HG02852 (cell line): ENCODE results near the gene OGFOD3.

Experiments
- ATAC-seq: cut with Tn5 transposase; IDR thresholded peaks from one replicate; pipeline ENCODE4 v1.9.1; 2021; ENCODE audit warnings: mild to moderate bottlenecking, moderate library complexity; ENCODE audit not compliant: unreplicated experiment

The OGFOD3 gene

DNA sequence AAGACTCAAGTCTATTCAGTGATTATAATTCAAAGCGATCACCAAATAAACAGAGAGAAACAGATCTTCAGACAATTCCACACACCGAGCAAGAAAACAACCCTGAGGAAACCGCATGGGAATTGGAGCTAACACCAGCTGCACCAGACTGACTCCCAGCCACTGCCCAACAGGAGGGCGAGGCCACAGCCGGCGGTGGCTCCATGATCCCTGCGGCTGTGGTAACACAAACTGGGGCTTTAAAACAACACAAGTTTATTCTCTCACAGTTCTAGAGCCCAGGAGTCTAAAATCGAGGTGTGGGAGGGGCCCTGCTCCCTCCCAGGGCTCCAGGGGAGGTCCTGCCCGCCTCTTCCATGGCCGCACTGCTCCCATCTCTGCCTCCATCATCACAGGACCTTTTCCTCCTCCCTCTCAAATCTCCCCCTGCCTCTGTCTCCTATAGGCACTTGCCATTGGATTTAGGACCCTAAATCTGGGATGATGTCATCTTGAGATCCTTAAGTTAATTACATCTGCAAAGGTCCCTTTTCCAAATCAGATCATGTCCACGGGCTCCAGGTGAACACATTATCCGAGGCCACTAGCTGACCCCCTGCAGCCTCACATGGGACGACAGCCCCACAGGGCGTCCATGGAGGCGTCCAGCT lies 10.0 kb downstream of the OGFOD3 start:
- ATAC-seq: no peak

DNA sequence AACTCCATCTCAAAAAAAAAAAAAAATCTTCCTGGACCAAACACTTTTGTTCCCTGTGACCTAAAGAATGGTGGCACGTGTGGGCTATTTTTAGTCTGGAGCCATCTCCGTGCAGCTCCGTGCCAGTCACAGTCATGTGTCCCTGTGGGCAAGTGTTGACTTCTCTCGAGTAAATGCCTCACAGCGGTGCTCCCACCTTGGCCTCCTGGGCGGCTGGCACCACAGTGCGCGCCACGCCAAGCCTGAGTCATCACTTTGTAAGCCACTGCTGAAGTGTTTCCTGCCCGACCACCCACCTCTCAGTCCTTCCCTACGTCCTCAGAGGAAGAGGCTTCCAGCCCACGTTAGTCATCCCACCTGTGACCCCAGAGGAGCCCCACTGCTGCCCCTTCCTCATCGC lies 11.1 kb downstream of the OGFOD3 start:
- ATAC-seq: no peak

DNA sequence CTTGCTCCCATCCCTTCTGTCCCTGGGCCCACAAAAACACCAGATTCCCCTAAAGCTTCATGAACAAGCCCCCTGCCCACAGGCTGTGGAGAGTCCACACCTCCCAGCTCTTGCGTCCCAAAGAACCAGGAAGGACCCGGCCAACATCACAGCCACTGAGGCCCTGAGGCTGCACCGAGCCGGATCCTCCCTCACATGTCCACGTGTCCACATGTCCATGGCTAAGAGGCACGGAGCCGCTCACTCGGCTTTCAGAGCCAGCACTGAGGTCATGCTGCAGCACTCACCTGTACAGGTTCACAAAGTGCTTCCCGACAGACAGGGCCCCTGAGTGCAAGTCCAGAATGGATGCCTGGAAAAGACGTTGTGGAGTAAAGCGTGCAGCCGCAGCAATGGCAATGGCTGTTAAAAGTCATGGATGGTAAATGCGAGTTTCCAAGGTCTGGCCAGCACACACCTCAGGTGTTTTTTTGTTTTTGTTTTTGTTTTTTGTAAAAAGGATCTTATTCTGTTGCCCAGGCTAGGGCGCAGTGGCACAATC lies 12.2 kb downstream of the OGFOD3 start:
- ATAC-seq: no peak

DNA sequence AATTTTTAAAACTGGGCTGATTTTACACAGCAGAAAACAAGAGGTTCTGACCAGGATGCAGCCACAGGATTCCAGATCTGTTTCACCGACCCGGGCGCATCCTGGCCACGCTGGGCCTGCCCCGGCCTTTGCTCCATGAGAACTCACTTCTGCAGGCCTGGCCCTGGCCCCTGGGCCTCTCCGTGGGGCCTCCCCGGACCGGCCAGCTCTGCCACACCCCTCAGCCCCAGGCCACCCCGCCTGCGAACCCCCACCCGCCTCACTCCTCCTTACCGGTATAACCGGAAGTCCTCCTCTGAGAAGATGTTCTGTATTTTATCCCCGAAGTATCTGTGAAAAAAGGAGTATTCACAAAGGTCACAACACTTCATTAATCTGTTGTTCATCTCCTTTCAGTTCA lies 13.3 kb downstream of the OGFOD3 start:
- ATAC-seq: no peak

DNA sequence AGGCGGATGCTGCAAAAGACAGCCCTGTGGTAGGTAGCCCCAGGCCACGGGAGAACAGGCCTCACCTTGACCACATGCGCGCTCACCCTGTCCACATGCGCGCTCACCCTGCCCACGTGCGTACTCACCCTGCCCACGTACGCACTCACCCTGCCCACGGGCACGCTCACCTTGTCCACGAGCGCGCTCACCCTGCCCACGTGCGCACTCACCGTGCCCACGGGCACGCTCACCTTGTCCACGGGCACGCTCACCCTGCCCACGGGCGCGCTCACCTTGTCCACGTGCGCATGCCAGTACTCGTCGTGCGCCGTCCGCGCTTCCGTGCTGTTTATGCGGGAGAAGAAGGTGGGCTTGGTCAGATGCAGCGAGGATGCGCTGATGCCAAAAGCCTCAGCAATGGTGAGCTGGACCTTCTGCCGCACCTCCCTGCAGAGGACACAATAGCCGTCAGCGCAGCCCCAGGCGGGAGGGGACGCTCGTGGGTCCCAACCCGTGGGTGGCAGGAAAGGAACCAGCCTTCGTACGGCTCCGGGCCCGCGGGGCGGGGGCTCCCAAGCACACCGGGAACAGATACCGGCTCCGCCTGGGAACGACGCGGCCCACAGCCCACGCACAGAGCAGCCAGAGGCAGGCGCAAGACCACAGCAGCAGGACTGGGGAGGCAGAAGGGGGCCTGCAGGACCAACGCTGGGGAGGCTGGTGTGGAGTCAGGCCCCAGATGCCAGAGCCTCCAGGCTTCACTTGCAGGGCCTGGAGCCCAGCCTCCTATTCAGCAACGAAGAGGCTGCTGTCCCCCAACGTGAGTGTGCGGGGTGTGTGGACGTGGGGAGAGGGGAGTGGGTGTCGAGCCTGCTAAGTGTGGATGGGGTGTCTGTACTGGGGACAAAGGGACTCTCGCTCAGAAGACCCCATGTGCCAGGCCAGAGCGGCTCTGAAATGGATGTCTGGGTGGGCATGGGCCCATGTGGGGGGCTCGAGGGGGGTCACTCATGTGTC lies 14.4 kb downstream of the OGFOD3 start:
- ATAC-seq: no peak

DNA sequence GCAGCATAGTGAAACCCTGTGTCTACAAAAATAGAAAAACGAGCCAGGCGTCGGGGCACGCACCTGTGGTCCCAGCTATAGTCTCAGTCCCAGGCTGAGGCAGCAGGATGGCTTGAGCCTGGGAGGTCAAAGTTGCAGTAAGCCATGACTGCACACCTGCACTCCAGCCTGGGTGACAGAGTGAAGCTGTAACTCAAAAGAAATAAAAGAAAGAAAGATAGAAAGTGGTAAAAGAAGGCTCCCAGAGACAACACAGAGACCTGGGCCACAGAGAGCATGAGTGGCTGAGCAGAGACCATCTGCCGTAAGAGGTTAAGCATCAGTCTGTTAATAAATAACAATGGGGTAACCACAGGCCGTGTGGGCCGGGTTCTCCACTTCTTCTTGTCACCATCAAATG lies 15.5 kb downstream of the OGFOD3 start:
- no peak for ATAC-seq

DNA sequence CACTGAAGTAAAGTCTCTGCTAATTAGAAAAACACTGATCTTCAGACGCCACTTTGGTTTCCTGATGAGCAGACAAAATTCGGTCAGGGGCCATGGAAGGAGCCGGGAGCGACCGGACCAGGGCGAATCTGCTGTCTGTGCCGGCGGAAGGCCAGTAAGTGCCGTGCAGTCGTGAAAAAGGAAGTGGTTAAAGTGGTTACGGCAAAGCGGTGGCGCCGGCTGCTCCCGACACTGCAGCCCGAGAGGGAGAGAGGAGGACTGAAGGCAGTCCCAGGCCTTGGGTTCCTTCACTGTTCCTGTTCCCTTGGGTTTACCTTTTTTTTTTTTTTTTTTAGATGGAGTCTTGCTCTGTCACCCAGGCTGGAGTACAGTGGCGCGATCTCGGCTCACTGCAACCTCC lies 17.6 kb downstream of the OGFOD3 start:
- ATAC-seq: peak; percentile 55

DNA sequence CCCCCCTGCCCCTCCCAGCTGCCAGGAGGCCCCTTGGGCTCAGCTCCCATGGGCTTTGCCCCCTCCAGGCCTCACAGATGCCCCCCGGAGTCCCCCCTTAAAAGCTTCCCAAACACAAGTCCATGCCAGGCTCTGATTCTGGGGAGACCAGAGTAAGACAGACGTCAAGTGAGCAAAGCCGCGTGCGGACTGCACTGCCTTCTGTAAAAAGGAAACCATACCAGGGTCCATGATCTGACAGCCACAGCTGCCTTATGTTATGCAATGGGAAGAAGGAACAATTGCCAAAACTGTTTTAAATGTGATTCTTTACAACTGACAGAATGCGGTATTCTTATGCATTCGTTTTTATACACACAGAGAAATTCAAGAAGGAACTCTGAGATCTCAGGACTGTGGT lies 18.2 kb downstream of the OGFOD3 start:
- no peak for ATAC-seq

DNA sequence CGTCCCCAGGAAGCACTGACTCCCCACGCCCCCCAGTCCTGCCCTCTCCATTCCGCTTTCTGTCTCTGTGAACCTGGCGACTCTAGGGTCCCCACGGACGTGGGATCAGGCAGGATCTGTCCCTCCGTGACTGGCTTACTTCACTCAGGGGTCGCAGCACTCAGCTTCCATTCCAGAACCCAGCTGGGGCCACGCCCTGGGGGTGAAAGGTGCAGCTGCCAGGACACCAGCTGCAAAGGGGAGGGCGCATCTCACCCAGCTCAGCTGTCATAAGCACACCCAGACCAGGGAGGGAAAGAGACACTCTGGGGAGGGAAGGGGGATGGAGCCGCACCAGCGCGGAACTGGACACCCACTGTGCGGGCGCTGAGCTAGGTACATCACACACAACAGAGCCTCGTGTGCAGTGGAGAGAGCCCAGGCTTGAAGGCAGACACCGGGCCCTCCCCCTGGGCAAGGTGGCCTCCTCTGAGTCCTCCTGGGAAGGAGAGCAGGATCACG lies 18.7 kb downstream of the OGFOD3 start:
- ATAC-seq: no peak

DNA sequence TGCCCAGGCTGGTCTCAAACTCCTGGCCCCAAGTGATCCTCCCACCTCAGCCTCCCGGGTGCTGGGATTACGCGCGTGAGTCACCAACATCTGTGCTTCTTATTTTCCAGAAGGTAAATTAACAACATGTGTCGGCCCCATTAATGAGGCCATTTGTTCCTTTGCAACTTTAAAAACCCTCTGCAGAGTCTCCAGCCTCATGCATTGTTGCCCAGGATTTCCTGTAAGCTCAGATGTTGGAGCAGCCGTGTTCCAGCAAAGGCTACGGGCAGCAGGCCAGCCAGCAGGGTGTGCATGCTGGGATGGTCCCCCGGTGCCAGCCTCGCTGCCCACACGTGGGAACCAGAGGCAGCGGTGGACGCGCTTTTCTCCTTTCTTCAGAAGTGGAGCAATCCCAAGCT lies 19.3 kb downstream of the OGFOD3 start:
- no peak for ATAC-seq

DNA sequence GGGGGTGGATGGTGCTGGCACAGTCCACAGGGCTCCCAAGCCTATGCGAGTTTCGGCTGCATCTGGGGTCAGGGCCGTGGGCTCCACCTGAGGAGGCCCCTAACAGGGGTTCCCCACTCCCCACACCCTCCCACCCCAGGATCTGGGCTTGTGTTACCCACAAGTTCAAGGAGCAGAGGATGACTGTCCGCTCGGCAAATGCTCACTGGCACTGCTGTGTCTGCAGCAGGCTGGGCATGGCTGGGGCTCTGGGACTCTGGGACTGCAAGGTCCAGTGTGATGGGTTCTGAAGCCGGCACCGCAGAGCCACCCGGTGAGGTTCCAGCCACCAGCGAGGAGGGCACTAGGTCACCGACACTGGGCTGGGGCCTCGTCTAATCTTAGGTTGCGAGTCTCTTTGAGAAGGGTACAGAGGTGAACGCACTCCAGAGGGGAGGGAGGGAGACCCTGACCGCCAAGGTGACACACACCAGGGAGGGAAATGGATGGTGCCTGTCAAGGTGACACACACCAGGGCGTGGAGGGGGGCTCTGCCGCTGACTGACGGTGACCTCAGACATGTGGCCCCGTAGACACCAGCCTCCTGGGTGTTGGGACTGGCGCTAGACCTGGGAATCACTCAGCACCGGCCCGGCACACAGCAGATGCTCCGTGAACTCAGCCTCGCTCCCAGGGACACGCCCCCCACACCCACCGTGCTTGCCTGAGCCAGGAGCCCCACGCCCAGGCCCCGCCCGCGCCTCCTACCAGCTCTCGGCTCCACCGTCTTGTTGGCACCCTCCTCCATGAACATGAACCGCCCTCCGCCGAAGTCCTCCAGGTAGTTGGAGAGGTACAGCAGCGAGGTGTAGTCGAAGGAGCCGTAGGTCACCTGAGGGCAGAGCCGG lies 20.7 kb downstream of the OGFOD3 start:
- no peak for ATAC-seq

DNA sequence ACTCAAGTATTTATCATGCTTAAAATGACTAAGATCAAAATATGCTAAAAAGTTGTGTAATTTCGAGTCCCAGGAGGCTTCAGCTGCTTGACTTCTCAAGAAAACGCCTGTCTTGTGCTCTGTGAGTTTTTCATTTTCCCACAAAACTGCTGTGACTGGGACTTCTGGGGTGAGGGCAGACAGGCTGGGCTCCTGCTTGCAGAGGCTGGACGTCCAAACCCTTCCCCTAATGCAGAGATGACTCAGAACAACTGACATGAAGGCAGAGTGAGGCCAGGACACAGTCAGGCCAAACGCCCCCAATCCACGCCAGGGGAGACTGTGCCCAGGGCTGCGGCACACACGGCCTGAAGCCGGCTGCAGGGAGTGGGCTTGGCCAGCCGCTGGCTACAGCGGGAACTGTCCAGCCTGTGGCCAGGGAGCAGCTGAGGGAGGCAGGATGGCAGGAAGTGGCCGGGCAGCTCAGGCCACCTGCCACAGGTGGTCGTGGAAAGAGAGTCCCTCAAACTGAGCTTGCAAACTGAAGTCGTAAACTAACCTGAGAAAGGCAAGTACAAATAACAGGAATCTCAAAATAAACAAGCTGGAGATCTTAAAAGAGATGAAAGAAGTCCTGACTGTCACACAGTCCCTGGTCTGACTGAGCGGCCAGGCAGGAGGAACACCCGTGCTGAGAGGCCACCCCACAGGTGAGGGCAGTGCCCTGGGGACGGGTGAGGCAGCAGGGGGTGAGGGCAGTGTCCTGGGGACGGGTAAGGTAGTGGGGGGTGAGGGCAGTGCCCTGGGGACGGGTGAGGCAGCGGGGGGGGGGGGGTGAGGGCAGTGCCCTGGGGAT lies 21.6 kb downstream of the OGFOD3 start:
- no peak for ATAC-seq

DNA sequence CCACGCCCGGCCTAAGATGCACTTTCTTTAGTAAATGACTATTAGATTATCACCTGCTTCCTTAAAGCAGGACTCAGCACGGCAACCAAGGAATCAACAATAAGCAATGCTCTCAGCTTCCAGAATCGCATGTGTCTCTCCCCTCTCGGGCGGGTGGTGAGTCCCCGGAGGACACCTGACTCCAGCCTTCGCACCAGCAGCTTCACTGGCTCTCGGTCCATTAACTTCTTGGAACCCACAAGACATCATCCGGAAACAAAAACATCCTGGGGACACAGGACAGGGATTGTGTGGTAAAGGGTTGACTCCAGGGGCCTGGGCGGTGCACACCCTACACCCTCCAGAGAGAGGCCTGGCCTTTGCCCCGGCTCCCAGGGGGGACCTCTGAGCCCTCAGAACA lies 24.1 kb downstream of the OGFOD3 start:
- no peak for ATAC-seq

DNA sequence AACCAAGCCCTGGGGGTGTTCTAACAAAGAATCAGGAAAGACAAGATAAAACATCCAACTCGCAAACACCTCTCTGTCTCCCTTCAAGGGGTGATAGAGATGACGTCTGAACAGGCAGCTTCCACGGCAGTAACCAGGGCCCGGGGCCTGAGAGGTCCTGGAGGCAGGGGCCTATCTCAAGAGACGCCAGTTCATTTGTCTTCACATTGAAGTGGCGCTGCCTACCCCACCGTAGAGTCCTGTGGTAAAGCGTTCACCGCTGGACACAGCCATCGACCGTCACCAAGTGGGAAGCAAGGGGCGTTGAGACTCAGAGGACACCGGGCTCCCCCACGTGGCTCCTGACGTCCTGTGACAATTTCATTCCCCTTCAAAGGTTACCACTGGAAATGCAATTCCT lies 25.4 kb downstream of the OGFOD3 start:
- ATAC-seq: no peak

DNA sequence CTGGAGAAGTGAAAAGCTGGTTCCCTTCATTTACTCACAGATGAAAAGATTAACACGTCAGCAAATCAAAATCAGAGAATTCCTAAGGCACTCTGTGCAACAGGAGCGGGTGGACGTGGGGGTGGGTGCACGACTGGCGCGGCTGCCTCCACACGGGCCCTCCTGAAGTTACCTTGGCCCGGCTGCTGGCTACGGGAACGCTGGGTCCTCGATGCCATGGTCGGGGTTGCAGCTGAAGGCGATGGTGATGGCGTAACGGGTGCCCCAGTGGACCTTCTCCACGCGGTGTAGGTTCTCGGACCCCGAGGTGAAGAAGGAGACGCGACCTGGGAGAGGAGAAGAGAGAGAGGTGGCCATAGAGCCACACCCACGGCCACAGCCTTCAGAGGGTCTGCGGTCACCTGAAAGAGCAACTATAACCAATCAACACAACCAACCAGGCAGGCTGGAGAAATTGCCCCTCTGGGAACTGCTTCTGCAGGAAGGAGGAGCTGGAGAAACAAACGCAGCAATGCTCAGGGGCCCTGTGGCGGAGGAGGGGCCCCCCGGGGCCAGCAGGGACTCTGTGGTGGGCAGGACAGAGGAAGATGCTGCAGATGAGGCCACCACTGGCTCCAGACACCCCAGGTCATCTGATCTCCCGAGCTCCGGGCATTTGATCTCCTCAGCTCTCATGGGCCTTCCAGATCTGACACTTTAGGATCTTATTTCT lies 26.0 kb downstream of the OGFOD3 start:
- no peak for ATAC-seq

DNA sequence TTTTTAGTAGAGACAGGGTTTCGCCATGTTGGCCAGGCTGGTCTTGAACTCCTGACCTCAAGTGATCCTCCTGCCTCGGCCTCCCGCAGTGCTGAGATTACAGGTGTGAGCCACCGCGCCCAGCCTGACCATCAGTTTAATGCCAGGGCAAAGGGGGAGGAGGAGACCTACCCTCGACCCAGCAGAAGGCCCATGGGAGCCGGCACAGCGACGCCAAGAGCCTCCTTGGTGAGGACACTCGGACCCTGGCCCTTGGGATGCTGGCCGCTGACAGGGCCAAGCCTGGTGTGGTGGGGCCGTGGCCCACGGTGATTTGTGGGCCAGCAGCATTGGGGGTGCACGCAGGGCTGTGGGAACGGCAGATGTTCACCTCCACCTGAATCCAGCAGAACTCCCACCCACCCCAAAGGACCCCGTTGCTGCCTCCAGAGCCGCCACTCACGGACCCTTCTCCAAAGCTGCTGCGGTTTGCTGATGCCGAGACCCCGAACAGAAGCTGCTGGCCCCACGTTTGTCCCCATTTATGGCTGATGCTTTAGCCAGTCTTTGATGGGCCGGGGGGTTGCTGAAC lies 26.8 kb downstream of the OGFOD3 start:
- no peak for ATAC-seq

DNA sequence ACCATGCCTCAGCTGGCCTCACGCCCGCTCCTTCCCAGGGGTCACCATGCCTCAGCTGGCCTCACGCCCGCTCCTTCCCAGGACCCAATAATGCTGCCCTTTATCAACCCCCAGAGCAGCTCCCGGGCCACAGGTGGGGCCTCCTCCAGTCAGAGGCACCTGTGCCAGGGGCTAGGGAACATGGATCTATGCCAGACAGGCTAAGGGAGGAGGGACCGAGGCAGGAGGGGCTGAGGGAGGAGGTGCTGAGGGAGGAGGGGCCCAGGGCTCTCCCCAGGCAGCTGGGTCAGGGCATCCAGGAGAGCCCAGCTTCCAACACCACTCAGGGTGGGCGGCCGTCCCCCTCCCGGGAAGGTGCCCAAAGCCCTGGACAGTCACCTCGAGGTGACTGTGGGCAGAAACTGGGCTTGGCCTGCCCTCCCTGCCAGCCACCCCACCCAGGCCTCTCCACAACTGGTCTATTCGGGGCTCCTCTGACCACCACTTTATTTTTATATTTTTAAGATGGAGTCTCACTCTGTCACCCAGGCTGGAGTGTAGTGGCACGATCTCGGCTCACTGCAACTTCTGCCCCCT lies 27.4 kb downstream of the OGFOD3 start:
- no peak for ATAC-seq

DNA sequence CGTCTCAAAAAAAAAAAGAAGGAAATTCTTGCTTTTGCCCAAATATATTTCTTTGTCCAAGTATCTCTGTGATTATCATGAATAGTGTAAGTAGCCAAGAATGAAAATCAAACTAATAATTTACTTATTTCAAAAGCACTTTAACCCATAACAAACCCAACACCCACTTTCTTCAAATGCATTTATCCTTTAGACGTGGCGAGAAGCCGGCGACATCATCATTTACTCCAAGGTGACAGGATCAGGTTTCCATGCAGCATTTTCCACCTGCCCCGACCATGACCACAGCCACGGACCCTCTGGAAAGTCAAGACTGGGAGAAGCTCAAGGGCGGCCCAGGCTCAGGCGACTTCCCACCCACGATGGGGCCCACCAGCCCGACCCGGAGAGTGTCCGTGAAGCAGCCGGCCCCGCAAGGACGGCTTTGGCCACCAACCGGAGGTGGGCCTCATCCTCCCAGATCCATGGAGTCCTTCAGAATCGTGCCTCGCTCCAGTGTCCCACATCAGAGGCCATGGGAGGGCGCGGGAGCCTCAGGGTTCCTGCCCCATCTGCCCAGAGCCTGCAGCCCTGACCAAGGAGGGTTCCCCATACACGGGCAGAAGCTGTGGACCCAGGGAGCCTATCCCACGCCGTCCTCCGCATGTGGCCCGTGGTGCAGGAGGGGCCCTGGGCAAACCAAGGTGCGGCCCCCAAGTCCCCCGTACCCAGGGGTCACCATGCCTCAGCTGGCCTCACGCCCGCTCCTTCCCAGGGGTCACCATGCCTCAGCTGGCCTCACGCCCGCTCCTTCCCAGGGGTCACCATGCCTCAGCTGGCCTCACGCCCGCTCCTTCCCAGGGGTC lies 28.1 kb downstream of the OGFOD3 start:
- ATAC-seq: no peak
